HG02981 (cell line): ENCODE results near the gene KIF13A.
A peak's percentile ranks its signal among the peaks of the same experiment; 100 is the strongest.
"Not testable (repeated sequence)": the region's sequence is repeated elsewhere in the genome, so short reads cannot be mapped to it uniquely, and the experiment has no call there.

ENCODE experiments used
- ATAC-seq: cut with Tn5 transposase; IDR thresholded peaks from one replicate; pipeline ENCODE4 v1.9.1; 2021; ENCODE audit warnings: mild to moderate bottlenecking, moderate library complexity; ENCODE audit not compliant: unreplicated experiment

Gene KIF13A

GRCh38 chr6:17735311-17735710 is 252.1 kb downstream of the KIF13A start:
- not testable (repeated sequence) for ATAC-seq

- no peak for ATAC-seq
Measured at GRCh38 chr6:17730078-17730704, 257.2 kb downstream of the KIF13A start.

GRCh38 chr6:17729223-17730077 is 258.0 kb downstream of the KIF13A start:
- no peak for ATAC-seq

- no peak for ATAC-seq
Measured at GRCh38 chr6:17728551-17729222, 258.7 kb downstream of the KIF13A start.

- ATAC-seq: no peak
Measured at GRCh38 chr6:17725083-17725482, 262.4 kb downstream of the KIF13A start.

- ATAC-seq: no peak
Measured at GRCh38 chr6:17724341-17724740, 263.1 kb downstream of the KIF13A start.

GRCh38 chr6:17721671-17722070 is 265.8 kb downstream of the KIF13A start:
- no peak for ATAC-seq

- ATAC-seq: no peak
Measured at GRCh38 chr6:17719323-17720041, 268.0 kb downstream of the KIF13A start.

- ATAC-seq: no peak
Measured at GRCh38 chr6:17716221-17716620, 271.2 kb downstream of the KIF13A start.

GRCh38 chr6:17714879-17715851 is 272.3 kb downstream of the KIF13A start:
- ATAC-seq: peak; percentile 92

GRCh38 chr6:17714177-17714576 is 273.3 kb downstream of the KIF13A start:
- ATAC-seq: no peak

GRCh38 chr6:17712576-17712975 is 274.9 kb downstream of the KIF13A start:
- no peak for ATAC-seq

- ATAC-seq: no peak
Measured at GRCh38 chr6:17710331-17710730, 277.1 kb downstream of the KIF13A start.

GRCh38 chr6:17709476-17709875 is 278.0 kb downstream of the KIF13A start:
- no peak for ATAC-seq
